Measurements from ENCODE around the gene FXYD2. TPM values are rescaled to one million over a fixed set of nuclear protein-coding genes. Genes with fewer than 3 reads are reported as not detected.

Gene FXYD2
- 0.33 and 0.44 TPM in 2 replicates for total RNA-seq

DNA sequence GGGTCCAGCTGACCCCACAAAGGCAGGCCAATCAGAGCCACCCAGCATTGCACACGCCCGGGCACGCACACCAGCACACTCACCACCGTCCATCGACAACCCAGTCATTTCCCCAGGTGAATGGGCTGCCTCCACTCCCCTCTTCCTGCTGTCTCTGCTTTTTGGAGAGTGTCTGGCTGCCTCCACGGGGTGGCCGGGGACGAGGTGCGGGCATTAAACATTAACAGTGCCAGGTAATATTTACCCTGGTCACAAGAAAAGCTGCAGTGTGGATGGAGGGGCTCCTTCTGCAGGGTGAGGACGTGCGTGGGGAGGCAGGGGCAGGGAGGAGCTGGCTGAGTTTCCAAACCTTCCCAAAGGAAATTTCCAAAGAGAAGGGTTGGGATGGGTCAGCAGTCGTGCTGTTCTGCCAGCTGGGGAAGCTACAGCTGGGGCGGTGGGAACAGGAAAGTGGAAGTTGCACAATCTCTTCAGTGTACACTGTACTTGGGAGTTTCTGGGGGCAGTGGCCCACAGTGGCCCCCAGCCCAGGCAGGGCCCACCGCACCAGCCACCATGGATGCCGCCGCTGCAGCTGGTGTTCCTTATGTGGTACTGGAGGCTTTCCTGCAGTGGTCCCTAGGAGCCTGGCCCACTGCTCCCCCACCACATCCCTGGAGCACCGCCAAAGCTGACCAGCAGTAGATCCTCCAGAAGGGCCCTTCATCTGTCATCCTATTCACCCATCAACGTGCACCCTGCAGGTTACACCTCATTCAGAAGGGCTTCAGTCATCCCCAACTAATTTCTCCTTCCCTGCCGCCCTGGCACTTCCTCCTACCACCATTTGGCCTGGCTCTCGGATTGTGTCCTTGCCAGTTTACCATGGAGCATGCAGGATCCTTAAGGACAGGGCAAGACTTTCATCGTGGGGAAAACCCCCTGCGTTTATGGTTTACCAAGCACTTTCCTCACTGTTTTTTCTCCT, at the start of gene FXYD2:
Gene FXYD2 (minus strand): TSS at position 174 of the 967 bp plus-strand sequence. CDS start 66 bp downstream, at position 108.

DNA sequence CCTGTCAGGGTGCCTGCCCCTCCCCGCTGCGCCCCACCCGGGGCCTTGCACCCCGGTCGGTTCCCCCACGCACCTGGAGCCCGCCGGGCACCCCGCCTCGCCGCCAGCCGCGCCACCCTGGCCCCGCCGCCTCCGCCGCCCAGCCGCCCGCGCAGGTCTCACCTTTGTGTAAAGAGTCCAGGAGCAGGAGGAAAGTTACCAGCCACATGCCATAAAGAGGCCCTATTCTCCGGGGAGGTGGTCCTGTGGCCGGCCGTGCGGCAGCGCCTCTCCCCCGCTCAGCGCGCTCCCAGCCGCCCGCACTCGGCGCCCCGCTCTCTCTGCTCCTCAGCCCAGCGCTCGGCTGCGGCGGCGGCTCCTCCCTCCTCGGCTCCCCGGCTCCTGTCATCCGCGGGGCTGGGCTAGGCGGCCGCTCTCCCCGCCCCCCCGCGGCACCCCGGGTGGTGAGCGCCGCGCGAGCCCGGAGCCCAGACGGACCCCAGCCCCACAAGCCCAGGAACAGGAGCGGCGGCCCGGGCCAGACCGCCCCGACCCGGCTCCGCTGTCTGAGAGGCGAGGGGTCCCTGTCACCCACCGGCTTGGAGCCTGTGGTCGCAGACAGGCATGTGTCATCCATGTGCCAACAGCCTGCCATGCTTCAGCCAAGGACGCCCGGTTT, 27.5 kb downstream of the FXYD2 start, which contains the start of gene DSCAML1:
Gene DSCAML1 (minus strand): TSS at position 345 of the 658 bp plus-strand sequence. CDS start 137 bp downstream, at position 208.

Other genes starting within 250 kb of the FXYD2 start
- under 0.01 TPM in 1 of 2 replicates, not detected in the other for gene DSCAML1, start 27.5 kb downstream of the FXYD2 start, total RNA-seq
- 0.66 and 2.8 TPM in 2 replicates for gene FXYD6, start 51.9 kb upstream of the FXYD2 start, total RNA-seq
- not detected in 2 replicates for gene TMPRSS13, start 104.7 kb upstream of the FXYD2 start, total RNA-seq
- gene IL10RA, start 161.7 kb upstream of the FXYD2 start, total RNA-seq = 1.8 TPM in 1 of 2 replicates, not detected in the other

All from smooth muscle cell of trachea (primary cell).